GM12891 (cell line): ENCODE measurements around the gene MED28.

Experiments used
- DNase-seq: peaks from one replicate; pipeline ENCODE4 v3.0.0; 2011; ENCODE audit warnings: low spot score; ENCODE audit not compliant: insufficient read length
- FAIRE-seq: peaks from 2 replicates; lab custom pipeline; 2011; peaks lifted over from hg19 to GRCh38; lab: Jason Lieb, UNC
- PAX5 ChIP-seq: IDR thresholded peaks from 2 replicates; pipeline ENCODE4 v1.6.1; 2011; ENCODE audit warnings: low read length, moderate library complexity, mild to moderate bottlenecking; ENCODE audit not compliant: insufficient read depth, severe bottlenecking
- POLR2A ChIP-seq: IDR thresholded peaks from 2 replicates; pipeline ENCODE4 v1.6.1; 2011; ENCODE audit warnings: low read depth, low read length, control low read depth
- POLR2AphosphoS5 ChIP-seq: IDR thresholded peaks from 2 replicates; pipeline ENCODE4 v1.6.1; 2011; ENCODE audit warnings: low read depth, low read length, control low read depth
- POU2F2 ChIP-seq: IDR thresholded peaks from 2 replicates; pipeline ENCODE4 v1.6.1; 2011; ENCODE audit warnings: low read depth, mild to moderate bottlenecking, control low read depth, low read length, moderate library complexity
- SPI1 ChIP-seq: IDR thresholded peaks from 2 replicates; pipeline ENCODE4 v1.6.1; 2011; ENCODE audit warnings: low read depth, low read length, control low read depth
- TAF1 ChIP-seq: IDR thresholded peaks from 2 replicates; pipeline ENCODE4 v1.6.1; 2011; ENCODE audit warnings: low read depth, low read length, control low read depth

The MED28 gene

GRCh38 chr4:17583941-17584340 lies 30.5 kb upstream of the MED28 start:
- DNase-seq = no peak
- no peak for FAIRE-seq
- TF ChIP-seq SPI1 (no peak), TAF1 (no peak), POU2F2 (no peak), PAX5 (no peak), POLR2A (no peak), POLR2AphosphoS5 (no peak)

- FAIRE-seq = no peak
- DNase-seq = no peak
- TF ChIP-seq SPI1 (no peak), POU2F2 (no peak), POLR2AphosphoS5 (no peak), PAX5 (no peak), TAF1 (no peak), POLR2A (no peak)
Observed at GRCh38 chr4:17584521-17585213, 29.8 kb upstream of the MED28 start.

DNA sequence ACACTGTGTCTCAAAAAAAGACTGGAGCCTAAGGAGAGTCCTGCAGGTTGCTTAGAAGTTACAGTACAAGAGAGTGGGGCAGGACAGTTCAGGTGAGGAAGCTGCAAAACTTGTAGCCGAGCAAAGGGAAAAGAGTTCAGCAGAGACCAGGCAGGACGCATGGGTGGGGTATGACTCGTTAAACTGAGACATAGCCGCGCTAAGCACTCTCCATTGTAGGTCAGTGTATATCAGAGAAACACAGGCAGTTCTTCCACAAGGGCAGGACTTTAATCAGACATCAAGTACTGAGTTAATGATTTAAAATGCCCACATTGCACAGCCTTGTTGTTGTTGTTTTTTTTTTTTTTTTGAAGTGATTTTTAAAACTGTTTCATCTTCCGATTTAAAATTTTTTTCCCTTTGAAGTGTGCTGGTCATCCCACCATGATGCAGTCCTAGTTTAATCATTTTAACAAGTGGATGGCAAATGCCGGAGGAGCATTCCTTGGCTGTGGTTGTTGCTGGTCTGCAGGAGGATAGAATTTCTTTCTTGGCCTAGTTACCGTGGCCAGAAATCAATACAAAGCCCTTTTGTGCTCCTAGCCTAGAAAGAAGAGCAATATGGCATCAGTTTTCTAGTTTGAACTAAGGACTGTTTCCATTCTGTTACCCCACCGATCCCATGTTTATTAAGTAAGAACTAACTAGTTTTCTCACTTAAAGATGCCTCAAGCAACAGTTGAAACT lies 27.2 kb upstream of the MED28 start:
- FAIRE-seq = no peak
- TF ChIP-seq SPI1 (no peak), PAX5 (no peak), TAF1 (no peak), POLR2A (no peak), POLR2AphosphoS5 (no peak), POU2F2 (no peak)
- DNase-seq = no peak

DNA sequence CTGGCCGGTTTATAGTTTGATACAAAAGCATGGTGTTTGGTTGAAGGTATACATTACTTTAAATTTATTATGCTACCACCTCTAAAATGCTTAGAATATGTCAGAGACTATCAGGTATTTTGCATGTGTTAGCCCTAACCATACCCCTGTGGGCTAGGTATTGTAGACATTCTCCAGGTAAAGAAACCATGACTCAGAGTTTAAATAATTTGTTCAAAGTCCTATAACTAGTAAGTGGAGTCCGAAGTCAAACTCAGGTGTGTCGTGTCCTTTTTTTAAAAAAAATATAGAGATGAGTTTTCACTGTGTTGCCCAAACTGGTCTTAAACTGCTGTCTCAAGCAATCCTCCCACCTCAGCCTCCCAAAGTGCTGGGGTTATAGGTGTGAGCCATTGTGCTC lies 25.1 kb upstream of the MED28 start:
- FAIRE-seq (no peak), DNase-seq (no peak)
- TF ChIP-seq POU2F2 (no peak), SPI1 (no peak), POLR2AphosphoS5 (no peak), PAX5 (no peak), TAF1 (no peak), POLR2A (no peak)

DNA sequence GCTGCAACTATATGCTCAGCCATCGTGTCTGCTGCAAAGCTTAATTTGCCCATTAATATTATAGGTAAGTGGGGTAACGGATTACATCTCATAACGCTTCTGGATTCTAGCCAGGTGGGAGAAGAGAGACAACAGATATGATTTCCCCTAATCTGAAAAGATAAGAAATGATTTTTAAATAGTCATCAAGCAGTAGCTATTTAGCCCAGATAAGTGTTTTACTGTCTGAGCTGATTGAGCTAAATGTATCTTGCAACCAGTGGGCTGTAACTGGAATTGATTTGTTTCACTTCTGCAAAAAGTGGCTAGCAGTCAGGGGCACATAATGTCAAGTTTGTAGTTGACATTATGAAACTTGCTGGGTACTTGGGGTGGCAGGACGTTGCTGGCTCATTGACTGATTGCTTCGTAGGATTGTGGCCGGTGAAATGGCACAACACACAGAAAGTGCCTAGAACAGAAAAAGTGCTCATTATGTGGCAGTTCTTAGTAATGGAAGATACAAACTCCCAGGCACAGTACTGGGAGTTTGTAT lies 18.9 kb upstream of the MED28 start:
- FAIRE-seq = peak; percentile 97
- TF ChIP-seq POLR2AphosphoS5 (no peak), SPI1 (peak; percentile 99)
- DNase-seq = peak; percentile 18

DNA sequence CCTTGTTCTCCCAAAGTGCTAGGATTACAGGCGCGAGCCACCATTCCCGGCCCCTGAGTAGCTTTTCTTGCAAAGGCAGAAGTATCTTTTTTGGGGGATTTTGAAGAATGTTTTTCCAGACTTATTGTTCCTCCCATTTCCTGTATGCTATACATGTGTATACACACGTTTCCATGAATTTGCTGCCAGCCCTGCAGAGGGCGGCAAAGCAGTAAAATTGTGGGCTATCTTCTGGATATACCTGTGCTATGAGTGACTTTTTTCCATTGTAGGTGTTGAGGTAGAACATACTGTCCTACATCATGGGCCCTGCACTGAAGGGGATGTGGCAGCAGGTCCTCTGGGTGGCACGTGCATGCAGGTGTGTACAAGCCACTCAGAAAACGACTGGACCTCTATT lies 16.9 kb upstream of the MED28 start:
- DNase-seq (no peak), FAIRE-seq (peak; percentile 38)
- TF ChIP-seq PAX5 (no peak), SPI1 (no peak), POLR2A (no peak), TAF1 (no peak)

GRCh38 chr4:17599826-17600225 lies 14.6 kb upstream of the MED28 start:
- FAIRE-seq (no peak), DNase-seq (no peak)
- TF ChIP-seq TAF1 (no peak), POU2F2 (no peak), PAX5 (no peak), POLR2AphosphoS5 (no peak), SPI1 (no peak), POLR2A (no peak)

DNA sequence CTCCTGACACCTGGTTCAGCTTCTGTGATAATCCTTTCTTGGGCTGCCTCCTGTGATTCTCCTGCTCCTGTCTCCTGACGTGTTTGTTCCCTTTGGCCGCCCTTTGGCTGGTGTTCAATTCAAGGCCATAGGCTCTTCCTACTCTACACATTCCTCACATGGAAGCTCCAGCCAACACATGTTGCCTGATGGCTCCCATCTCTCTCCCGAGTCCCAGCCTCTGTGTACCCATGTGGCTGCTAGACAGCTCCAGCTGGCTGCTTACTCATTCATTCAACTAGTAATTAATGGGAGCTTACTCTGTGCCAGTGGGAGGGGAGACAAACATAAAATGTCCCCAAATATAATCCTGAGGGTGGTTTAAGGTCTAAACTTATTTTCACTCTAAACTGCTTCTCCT lies 9.2 kb upstream of the MED28 start:
- DNase-seq (no peak), FAIRE-seq (no peak)
- TF ChIP-seq PAX5 (no peak), POLR2A (no peak)

DNA sequence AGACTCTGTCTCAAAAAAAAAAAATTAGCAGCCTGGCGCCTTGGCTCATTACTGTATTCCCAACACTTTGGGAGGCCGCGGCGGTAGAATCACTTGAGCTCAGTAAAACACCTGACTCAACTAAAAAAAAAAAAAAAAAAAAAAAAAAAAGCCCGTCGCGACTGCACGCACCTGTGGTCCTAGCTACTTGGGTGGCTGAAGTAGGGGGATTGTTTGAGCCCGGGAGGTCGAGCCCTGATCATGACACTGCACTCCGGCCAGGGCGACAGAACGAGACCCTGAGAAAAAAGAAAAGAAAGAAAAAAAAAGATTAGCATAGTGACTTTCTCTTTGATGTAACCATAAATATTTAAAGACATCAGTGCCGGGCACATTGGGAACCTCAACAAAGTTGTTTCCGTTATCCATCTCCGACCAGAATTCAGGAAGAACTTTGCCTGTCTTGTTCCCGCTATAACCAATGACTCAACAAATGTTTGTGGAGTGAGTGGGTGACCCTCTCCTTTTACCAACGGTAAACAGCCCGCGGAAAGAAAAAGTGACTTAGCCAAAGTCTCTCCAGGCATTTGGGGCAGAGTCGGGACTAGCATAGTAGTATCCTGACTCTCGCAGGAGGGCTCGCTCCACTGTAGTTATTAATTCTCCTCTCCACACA lies 553 bp upstream of the MED28 start:
- DNase-seq (no peak), FAIRE-seq (peak; percentile 43)
- TF ChIP-seq POLR2AphosphoS5 (no peak), PAX5 (no peak), POU2F2 (no peak), TAF1 (no peak), SPI1 (no peak), POLR2A (no peak)
